ENCODE results near the gene PCYT1B. TPM values are rescaled to one million over a fixed set of nuclear protein-coding genes. Genes with fewer than 3 reads are reported as not detected.

PCYT1B gene
- total and polyA plus RNA-seq, 2 experiments from 2014 or later: 5.8 to 14.6 TPM

- no peak for TF ChIP-seq ZNF462 (CRISPR knock-in tag; IDR thresholded peaks at IDR 0.05)
- no peak for TF ChIP-seq ZNF114 (CRISPR knock-in tag; IDR thresholded peaks at IDR 0.05)
- no peak for TF ChIP-seq ZNF331 (CRISPR knock-in tag; IDR thresholded peaks at IDR 0.05; ENCODE audit: low read depth)
- no peak for TF ChIP-seq STAT1 (IDR thresholded peaks at IDR 0.05; ENCODE audit: unreplicated experiment)
These were observed 97.0 kb downstream of the PCYT1B start (continued) for GRCh38 chrX:24550166-24550565.

GRCh38 chrX:24547961-24548360, 99.2 kb downstream of the PCYT1B start:
- no peak overlapping the region for H3K27ac ChIP-seq (ENCODE audit: low read depth)
- H4K20me1 ChIP-seq (replicated peaks; ENCODE audit: insufficient read depth): no peaks in the 10 kb centered on the region
- H3K27ac Mint-ChIP-seq: no peak overlapping the region
- no peaks in the 10 kb centered on the region for H3K9me2 ChIP-seq (ENCODE audit: insufficient read depth)
- H3K27me3 ChIP-seq (ENCODE audit: insufficient read depth): no peaks in the 10 kb centered on the region
- no peak overlapping the region for H3K4me3 Mint-ChIP-seq
- ATAC-seq (no peak), DNase-seq (ENCODE audit: low spot score) (no peak)
- H3K4me1 Mint-ChIP-seq: peaks cover 10% of the 10 kb centered on the region
- H3K27me3 Mint-ChIP-seq (ENCODE audit: insufficient read depth, low read depth, poor library complexity): no peaks in the 10 kb centered on the region
- H3K9me3 Mint-ChIP-seq: no peaks in the 10 kb centered on the region
- no peaks in the 10 kb centered on the region for H3K79me2 ChIP-seq (replicated peaks; ENCODE audit: insufficient read depth)
- H3K4me2 ChIP-seq: no peak overlapping the region
- no peak overlapping the region for H2AFZ ChIP-seq
- H3K36me3 Mint-ChIP-seq (ENCODE audit: low read depth): peaks cover 4% of the 10 kb centered on the region; the same call in 1 of the 3 replicates
- H3F3A ChIP-seq (replicated peaks; ENCODE audit: low read depth): no peaks in the 10 kb centered on the region
- peaks cover 3% of the 10 kb centered on the region; the same call in 1 of the 2 replicates for H3K4me1 ChIP-seq (ENCODE audit: insufficient read depth)
- no peaks in the 10 kb centered on the region for H3K36me3 ChIP-seq (ENCODE audit: insufficient read depth)
- no peak overlapping the region for H3K4me3 ChIP-seq
- TF ChIP-seq STAT1 (IDR thresholded peaks at IDR 0.05; ENCODE audit: unreplicated experiment) (no peak), ZNF331 (CRISPR knock-in tag; IDR thresholded peaks at IDR 0.05; ENCODE audit: low read depth) (no peak), JUNB (IDR thresholded peaks at IDR 0.05; ENCODE audit: unreplicated experiment) (no peak), NANOG (IDR thresholded peaks at IDR 0.05; ENCODE audit: borderline replicate concordance) (no peak), EZH2phosphoT487 (IDR thresholded peaks at IDR 0.05; ENCODE audit: unreplicated experiment) (no peak), ZNF462 (CRISPR knock-in tag; IDR thresholded peaks at IDR 0.05) (no peak), ZNF114 (CRISPR knock-in tag; IDR thresholded peaks at IDR 0.05) (no peak), POLR2AphosphoS5 (IDR thresholded peaks at IDR 0.05; ENCODE audit: low read depth) (no peak), CREB1 (CRISPR knock-in tag; IDR thresholded peaks at IDR 0.05; ENCODE audit: low read depth) (no peak)

Data from GM23338 (cell line).